Epithelial cell of esophagus (primary cell): ENCODE data around the gene G3BP1.

ENCODE experiments used
- DNase-seq: peaks from one replicate; pipeline ENCODE4 v3.0.0; 2010; ENCODE audit warnings: low read depth
- H3K4me3 ChIP-seq: 2 replicates; pipeline ENCODE4 v1.5.1; 2011; ENCODE audit warnings: mild to moderate bottlenecking, low read length, control low read depth
- CTCF ChIP-seq: IDR thresholded peaks from 2 replicates; pipeline ENCODE4 v1.5.1; 2011; ENCODE audit warnings: low read depth, mild to moderate bottlenecking, low read length, control low read depth, inconsistent platforms; ENCODE audit not compliant: insufficient read depth; ENCODE audit errors: missing control alignments

Gene G3BP1

GRCh38 chr5:151810449-151810848 lies 38.7 kb downstream of the G3BP1 start:
- H3K4me3 ChIP-seq = no peak overlapping the region
- DNase-seq = no peak
- no peak for TF ChIP-seq CTCF

GRCh38 chr5:151810897-151811296 lies 39.1 kb downstream of the G3BP1 start:
- no peak overlapping the region for H3K4me3 ChIP-seq
- no peak for DNase-seq
- TF ChIP-seq CTCF = no peak

DNA sequence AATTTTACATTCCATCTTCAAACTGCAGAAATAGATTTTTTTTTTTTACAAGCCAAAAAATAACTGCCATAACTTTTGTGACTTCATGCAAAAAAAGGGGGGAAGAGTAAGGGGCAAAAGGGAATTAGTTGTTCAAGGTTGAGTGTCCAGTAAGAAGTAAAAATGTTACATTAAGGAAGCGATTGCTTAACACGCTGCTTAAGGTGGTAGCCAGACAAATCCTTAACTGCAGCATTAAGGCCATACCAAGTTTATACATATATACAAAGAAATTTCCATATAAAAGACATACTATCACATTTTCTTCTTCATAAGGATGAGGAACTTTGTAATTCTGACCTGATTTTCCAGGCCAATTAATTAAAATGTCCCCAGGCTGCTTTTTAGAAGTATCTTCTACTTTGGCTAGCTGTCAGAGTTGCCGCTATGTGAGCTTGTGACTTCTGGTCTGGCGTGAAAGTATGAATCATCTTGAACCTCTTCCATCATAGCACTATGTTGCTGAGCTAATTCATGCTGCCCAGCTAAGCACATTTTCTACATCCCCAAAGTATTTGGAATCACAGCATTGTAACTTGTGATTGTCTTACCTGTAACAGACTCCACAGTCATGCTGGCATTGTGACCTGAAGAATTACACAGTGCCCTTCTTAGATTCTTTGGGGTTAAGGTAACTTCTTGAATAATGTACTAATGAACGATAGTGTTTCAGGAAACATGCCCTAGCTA lies 40.0 kb downstream of the G3BP1 start:
- TF ChIP-seq CTCF = no peak
- no peak for DNase-seq
- no peak overlapping the region for H3K4me3 ChIP-seq

DNA sequence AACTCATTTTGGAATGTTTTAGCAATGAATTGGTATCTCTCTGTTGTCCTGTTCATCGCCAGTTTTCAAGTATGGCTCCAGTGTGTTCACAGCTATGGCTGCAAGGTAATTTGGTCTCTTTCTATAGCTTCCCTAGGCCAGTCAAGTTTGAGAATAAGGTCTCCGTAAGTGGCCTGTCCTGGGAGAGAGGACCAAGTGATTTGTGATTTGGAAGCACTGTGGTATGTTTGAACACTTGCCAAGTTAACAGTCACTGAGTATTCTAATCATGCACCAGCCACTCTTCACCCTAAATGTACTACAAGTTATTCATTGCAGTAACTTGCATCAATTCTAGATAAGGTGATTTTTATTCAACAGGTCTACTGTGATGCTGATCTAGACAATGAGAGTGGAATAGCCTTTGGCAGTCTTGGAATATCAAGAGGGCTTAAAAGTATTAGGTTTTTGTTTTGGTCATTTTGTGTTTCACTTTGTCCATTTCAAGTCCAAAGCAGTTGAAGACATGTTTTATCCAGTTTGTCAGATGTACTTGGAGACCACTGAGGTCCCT lies 41.1 kb downstream of the G3BP1 start:
- DNase-seq = no peak
- no peak for TF ChIP-seq CTCF
- no peak overlapping the region for H3K4me3 ChIP-seq

GRCh38 chr5:151815051-151815450 lies 43.3 kb downstream of the G3BP1 start:
- H3K4me3 ChIP-seq = no peak overlapping the region
- no peak for DNase-seq
- no peak for TF ChIP-seq CTCF

GRCh38 chr5:151819830-151820229 lies 48.1 kb downstream of the G3BP1 start:
- no peak overlapping the region for H3K4me3 ChIP-seq
- no peak for DNase-seq

More at GRCh38 chr5:151819830-151820229, 48.1 kb downstream of the G3BP1 start:
- TF ChIP-seq CTCF = no peak
